Activated naive CD8-positive, alpha-beta T cell treated with anti-CD3 and anti-CD28 coated beads for 36 hours (primary cell): ENCODE results near the gene HUWE1. TPM values are rescaled to one million over a fixed set of nuclear protein-coding genes. Genes with fewer than 3 reads are reported as not detected.
"Not testable (repeated sequence)": the region's sequence is repeated elsewhere in the genome, so short reads cannot be mapped to it uniquely, and the experiment has no call there.

Source experiments
- DNase-seq: peaks from one replicate; pipeline ENCODE4 v3.0.0; 2021
- H3K27ac Mint-ChIP-seq: one replicate; pipeline ENCODE4 v1.8.0; 2022; ENCODE audit warnings: mild to moderate bottlenecking, moderate library complexity, mixed read lengths
- H3K27me3 Mint-ChIP-seq: one replicate; pipeline ENCODE4 v1.8.0; 2022; ENCODE audit warnings: mild to moderate bottlenecking, mixed read lengths
- H3K36me3 Mint-ChIP-seq: one replicate; pipeline ENCODE4 v1.8.0; 2021; ENCODE audit warnings: mild to moderate bottlenecking, mixed read lengths
- H3K4me1 Mint-ChIP-seq: one replicate; pipeline ENCODE4 v1.8.0; 2021; ENCODE audit warnings: mixed read lengths
- H3K4me3 Mint-ChIP-seq: one replicate; pipeline ENCODE4 v1.8.0; 2022; ENCODE audit warnings: mild to moderate bottlenecking, moderate library complexity, mixed read lengths
- H3K9me3 Mint-ChIP-seq: one replicate; pipeline ENCODE4 v1.8.0; 2022; ENCODE audit warnings: mixed read lengths
- total RNA-seq, 2 experiments: library from RNA; stranded (reverse); gene quantifications; one replicate each; pipeline ENCODE4 v1.2.3, GENCODE V29; 2021

Gene HUWE1
- total RNA-seq, 2 experiments from 2014 or later = 261 to 273 TPM

DNA sequence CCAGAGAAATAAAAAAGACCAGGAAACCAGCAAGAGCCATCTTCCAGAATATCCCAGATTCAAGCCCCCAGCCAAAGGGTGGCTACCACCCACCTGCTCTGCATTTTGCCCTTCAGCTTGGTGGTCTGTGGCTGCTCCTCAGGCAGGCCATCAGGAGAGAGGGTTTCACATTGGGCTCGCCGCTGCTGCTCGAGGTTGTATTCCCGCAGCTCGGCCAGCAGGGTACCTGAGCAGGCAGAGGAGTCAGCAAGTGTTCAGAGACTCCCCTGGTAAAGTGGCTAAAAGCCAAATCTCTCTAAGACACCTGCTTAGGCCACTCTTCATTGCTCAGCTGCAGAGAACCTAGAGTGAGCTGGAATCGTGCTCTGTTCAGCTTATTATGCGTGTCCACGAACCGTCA is 141.6 kb downstream of the HUWE1 start:
- Mint-ChIP-seq H3K4me1 (no peaks in the 10 kb centered on the region), H3K9me3 (no peaks in the 10 kb centered on the region), H3K27ac (peak overlapping the region; percentile 65), H3K4me3 (no peak overlapping the region), H3K36me3 (peaks cover 23% of the 10 kb centered on the region), H3K27me3 (peaks cover 3% of the 10 kb centered on the region)
- DNase-seq = no peak

DNA sequence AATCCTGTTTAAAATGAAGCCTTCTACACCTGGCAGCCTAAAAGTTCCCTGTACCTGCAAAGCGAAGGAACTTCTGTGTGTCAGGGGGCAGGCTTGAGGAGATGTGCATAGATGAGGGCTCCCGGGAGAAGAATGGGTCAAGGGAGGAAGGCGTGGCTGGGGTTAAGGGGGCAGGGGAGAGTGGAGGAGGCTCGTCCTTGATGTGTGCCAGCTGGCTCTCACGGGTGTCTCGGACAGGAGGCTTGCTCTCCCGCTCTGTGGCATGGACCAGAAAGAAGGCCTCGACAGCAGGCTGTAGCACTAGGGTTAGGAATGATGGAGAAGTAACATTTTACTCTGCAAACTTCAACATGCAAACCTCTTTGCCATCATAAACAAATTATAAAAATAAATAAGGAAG is 147.7 kb downstream of the HUWE1 start:
- Mint-ChIP-seq H3K9me3 (no peaks in the 10 kb centered on the region), H3K4me3 (no peak overlapping the region), H3K27ac (peak overlapping the region; percentile 68), H3K36me3 (peaks cover 31% of the 10 kb centered on the region), H3K4me1 (no peaks in the 10 kb centered on the region), H3K27me3 (no peaks in the 10 kb centered on the region)
- no peak for DNase-seq

DNA sequence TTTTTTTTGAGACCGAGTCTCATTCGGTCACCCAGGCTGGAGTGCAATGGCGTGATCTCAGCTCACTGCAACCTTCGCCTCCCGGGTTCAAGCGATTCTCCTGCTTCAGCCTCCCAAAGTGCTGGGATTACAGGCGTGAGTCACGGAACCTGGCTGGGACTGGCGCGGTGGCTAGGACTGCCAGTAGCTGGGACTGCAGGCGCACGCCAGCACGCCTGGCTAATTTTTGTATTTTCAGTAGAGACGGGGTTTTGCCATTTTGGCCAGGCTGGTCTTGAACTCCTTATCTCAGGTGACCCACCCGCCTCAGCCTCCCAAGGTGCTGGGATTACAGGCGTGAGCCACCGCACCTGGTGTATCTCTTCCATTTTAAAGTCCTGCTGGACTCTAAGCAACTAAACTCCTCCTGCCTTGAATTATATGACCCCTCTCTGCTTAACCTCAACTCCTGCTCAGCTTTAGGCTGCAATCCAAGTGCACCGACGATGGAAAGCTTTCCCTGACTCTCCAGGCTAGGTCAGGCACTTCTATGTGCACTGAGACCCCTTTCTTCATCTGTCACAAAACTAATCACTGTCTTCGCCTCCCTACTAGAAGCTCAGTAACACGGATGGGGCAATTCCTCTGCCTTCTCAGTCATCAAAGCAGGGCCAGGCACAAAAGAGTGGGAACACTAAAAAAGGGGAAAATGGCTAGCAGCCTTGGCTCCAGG is 155.1 kb downstream of the HUWE1 start:
- H3K9me3 Mint-ChIP-seq, H3K4me1 Mint-ChIP-seq, H3K27me3 Mint-ChIP-seq, DNase-seq: not testable (repeated sequence)
- Mint-ChIP-seq H3K4me3 (peak overlapping the region; percentile 54), H3K36me3 (peaks cover 23% of the 10 kb centered on the region), H3K27ac (peak overlapping the region; percentile 68)

DNA sequence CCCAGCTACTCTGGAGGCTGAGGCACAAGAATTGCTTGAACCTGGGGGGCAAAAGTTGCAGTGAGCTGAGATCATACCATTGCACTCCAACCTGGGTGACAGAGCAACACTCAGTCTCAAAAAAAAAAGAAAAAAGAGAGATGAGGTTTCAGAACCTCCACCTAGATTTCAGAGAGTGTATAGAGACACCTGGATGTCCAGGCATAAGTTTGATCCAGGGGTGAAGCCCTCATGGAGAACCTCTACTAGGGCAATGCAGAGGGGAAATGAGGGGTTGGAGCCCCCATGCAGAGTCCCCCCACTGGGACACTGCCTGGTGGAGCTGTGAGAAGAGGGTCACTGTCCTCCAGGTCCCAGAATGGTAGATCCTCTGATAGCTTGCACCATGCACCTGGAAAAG is 159.5 kb downstream of the HUWE1 start:
- Mint-ChIP-seq H3K4me1 (no peaks in the 10 kb centered on the region), H3K27ac (no peak overlapping the region), H3K36me3 (peaks cover 4% of the 10 kb centered on the region), H3K27me3 (no peaks in the 10 kb centered on the region), H3K4me3 (no peak overlapping the region), H3K9me3 (no peaks in the 10 kb centered on the region)
- no peak for DNase-seq

DNA sequence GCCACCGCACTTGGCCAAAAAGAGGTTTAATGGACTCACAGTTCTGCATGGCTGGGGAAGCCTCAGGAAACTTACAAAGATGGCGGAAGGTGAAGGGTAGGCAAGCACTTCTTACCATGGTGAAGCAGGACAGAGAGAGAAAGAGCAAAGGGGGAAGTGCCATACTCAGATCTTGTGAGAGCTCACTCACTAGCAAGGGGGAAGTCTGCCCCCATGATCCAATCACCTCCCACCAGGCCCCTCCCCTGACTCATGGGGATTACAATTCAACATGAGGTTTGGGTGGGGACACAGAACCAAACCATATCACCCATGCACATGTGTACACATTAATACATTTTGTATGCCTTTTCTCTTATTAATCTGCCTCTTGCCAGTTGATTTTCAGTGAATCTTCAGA is 175.2 kb downstream of the HUWE1 start:
- H3K27ac Mint-ChIP-seq = no peak overlapping the region

DNA sequence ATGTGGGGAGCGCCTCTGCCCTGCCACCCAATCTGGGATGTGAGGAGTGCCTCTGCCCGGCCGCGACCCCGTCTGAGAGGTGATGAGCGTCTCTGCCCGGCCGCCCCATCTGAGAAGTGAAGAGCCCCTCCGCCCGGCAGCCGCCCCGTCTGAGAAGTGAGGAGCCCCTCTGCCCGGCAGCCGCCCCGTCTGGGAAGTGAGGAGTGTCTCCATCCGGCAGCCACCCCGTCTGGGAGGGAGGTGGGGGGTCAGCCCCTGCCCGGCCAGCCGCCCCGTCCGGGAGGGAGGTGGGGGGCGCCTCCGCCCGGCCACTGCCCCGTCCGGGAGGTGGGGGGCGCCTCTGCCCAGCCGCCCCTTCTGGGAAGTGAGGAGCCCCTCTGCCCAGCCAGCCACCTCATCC is 182.5 kb downstream of the HUWE1 start:
- H3K36me3 Mint-ChIP-seq, H3K4me1 Mint-ChIP-seq, H3K4me3 Mint-ChIP-seq, H3K9me3 Mint-ChIP-seq, H3K27ac Mint-ChIP-seq, DNase-seq, H3K27me3 Mint-ChIP-seq: not testable (repeated sequence)

More for the DNA sequence above, 175.2 kb downstream of the HUWE1 start:
- no peaks in the 10 kb centered on the region for H3K36me3 Mint-ChIP-seq
- peaks cover 2% of the 10 kb centered on the region for H3K9me3 Mint-ChIP-seq
- no peak overlapping the region for H3K4me3 Mint-ChIP-seq
- peaks cover 2% of the 10 kb centered on the region for H3K4me1 Mint-ChIP-seq
- no peak for DNase-seq
- peaks cover 5% of the 10 kb centered on the region for H3K27me3 Mint-ChIP-seq

GRCh38 chrX:53494436-53494835 is 192.1 kb downstream of the HUWE1 start:
- DNase-seq = no peak
- Mint-ChIP-seq H3K27me3 (peaks cover 8% of the 10 kb centered on the region), H3K27ac (no peak overlapping the region), H3K4me3 (no peak overlapping the region), H3K9me3 (no peaks in the 10 kb centered on the region), H3K36me3 (no peaks in the 10 kb centered on the region), H3K4me1 (no peaks in the 10 kb centered on the region)

DNA sequence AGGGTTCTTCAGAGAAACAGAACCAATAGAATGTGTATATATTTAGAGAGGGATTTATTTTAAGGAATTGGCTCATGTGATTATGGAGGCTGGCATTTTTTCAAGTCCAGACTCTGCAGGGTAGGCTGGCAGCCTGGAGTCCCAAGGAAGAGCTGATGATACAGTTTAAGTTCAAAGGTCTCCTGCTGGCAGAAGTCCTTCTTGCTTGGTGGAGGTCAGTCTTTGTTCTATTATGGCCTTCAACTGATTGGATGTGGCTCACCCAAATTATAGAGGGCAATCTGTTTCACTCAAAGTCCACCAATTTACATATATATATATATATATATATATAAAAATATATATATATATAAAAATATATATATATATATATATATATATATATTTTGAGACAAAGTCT is 200.2 kb downstream of the HUWE1 start:
- H3K27ac Mint-ChIP-seq = no peak overlapping the region
- H3K9me3 Mint-ChIP-seq = no peaks in the 10 kb centered on the region
- H3K4me3 Mint-ChIP-seq = no peak overlapping the region
- no peaks in the 10 kb centered on the region for H3K36me3 Mint-ChIP-seq
- H3K27me3 Mint-ChIP-seq = peaks cover 5% of the 10 kb centered on the region
- DNase-seq = no peak
- H3K4me1 Mint-ChIP-seq = no peaks in the 10 kb centered on the region

DNA sequence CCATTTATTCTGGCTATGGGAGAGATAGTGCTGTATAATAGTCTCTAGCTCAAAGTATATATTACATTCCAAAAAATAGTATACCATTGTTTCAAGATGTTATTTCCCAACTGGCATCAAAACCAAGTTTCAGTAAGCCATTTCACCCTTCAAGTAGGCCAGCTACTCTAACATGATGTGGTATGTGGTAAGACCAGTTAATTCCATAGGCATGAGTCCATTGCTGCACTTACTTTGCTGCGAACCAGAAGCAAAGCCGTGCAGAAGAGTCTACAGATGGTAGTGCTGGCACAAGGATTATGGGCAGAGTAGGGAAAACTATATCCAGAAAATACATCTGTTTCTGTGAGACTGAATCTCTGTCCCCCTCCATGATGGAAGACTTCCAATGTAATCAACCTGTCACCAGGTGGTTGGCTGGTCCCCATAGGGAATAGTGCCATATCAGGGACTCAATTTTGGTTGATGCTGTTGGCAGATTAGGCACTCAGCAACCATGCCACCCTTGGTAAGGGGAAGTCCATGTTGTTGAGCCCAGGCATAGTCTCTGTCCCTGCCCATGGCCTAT is 202.6 kb downstream of the HUWE1 start:
- H3K27me3 Mint-ChIP-seq = peaks cover 6% of the 10 kb centered on the region
- no peak for DNase-seq
- H3K9me3 Mint-ChIP-seq = no peaks in the 10 kb centered on the region
- no peak overlapping the region for H3K27ac Mint-ChIP-seq
- H3K4me3 Mint-ChIP-seq = no peak overlapping the region
- no peaks in the 10 kb centered on the region for H3K36me3 Mint-ChIP-seq
- H3K4me1 Mint-ChIP-seq = no peaks in the 10 kb centered on the region

GRCh38 chrX:53483416-53483815 is 203.1 kb downstream of the HUWE1 start:
- no peaks in the 10 kb centered on the region for H3K9me3 Mint-ChIP-seq
- H3K4me3 Mint-ChIP-seq = no peak overlapping the region
- no peak for DNase-seq
- peaks cover 6% of the 10 kb centered on the region for H3K27me3 Mint-ChIP-seq
- H3K4me1 Mint-ChIP-seq = no peaks in the 10 kb centered on the region
- H3K27ac Mint-ChIP-seq = no peak overlapping the region
- H3K36me3 Mint-ChIP-seq = no peaks in the 10 kb centered on the region
